ENCODE results near the gene NOC4L.

NOC4L gene

DNA sequence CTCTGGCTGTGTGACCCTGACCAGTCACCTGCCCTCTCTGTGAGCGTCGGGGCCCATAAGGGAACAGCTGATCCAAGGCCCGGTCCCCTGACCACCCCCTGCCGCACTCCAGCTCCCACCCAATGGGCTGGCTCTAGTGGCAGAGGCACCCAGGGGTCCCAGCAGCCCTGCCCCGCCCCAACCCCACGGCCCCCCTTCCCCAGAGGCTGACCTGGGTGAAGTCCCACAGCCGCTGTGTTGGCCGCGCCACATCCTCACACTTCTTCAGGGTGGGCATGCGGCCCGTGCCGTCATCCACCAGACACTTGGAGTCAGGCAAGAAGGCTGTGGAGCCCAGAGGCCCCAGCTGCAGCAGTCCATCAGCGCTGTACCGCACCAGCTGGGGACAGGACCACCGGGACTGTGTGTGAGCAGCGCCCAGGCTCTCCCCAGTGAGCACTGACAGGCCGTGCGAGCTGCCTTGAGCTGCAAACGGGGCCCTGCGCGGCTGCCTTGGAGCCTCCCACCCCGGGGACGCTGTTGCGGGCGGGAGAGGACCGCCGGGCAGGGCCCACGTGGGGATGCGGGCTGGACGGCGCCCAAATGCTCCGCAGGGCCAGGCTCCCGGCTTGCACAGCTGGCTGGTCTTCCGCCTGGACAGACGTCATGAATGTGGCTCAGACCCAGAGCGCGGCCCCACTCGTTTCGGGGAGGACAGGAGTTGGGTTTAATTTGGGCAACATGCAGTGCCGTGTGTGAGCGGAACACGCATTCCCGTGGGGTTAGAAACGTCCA lies 53.5 kb downstream of the NOC4L start:
- no peak for DNase-seq (ENCODE audit: low spot score)

- no peak for DNase-seq (ENCODE audit: low spot score)
Measured at GRCh38 chr12:132199101-132199500, 54.8 kb downstream of the NOC4L start.

DNA sequence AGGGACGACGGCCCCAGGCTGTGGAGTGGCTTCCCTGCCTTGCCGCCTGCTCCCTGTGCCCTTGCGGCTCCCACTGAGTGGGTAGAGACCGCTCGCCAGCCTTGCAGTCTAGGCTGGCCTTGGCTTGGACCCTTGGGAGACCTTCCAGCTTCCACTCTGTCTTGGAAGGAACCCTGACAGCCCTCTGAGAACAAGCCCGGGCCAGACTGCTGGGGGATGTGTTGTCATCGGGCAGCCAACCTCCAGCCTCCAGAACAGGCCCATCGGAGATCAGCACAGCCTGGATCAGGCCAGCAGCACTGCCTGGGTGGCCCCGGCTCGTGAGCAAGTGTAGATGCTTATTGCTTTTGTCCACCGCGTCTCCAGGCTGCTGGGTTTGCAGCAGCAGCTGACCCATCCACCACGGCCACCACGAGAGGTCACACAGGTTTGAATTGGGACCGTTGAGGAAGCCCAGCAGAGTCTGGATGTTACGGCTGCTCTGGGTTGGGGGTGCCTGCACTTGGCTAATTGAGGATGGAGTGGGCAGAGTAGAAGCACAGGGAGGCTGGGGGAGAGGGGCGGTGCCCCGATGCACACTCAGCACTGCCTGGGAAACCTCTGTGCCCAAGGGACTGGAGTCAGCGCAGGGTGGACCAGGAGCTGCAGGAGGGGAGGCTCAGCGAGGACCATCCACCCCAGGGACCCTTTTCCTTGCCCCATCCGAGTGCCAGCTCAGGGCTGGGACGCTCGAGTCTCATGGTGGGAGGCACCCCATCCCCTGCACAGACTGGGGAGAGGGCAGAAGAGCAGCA lies 55.5 kb downstream of the NOC4L start:
- DNase-seq (ENCODE audit: low spot score): no peak

DNA sequence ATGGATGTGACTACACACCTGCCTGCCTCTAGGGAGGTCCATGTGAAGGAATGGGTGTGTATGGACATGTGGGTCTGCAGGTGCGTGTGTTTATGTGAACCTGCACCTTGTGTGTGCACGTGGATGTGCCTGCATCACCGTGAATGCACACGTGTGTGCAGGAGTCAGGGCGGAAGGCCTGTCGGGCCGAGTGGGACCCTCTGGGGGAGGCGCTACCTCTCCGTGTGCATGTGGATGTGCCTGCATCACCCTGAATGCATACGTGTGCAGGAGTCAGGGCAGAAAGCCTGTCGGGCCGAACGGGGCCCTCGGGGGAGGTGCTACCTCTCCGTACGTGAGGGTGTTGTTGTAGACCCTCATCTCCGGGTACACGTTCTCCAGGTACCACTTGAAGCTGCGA lies 56.5 kb downstream of the NOC4L start:
- no peak for DNase-seq (ENCODE audit: low spot score)

DNA sequence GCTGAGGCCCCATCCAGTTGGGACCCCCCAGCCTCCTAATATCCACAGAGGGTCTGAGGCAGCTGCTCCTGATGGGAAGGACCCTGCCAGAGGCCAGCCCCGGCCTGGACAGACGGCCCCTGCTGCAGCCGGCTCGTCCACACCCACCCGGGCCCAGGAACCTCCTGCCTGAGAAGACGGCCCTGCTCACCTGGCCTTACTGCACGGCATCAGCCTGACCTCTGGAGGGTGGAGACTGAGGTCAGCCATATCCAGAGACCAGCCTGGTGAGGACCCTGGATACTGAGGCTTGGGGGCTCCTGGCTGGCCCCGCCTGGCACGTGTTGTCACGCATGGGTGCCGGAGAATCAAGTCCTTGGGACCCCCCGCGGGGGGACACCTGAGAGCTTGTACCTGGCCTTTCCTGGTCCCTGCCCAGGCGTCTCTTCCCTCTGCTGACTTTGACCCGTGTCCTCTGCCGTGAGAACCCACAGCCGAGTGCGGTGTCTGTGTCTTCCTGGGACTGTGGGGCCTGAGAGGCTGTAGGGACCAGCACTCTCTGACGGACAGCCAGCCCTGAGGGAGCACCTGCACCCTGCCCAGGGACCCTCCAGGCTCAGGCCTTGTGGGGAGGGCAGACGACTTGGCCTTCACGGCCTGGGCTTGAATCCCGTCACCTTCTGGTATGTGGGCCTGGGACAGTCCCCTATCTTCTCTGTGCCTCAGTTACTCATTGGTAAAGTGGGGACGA lies 57.3 kb downstream of the NOC4L start:
- DNase-seq (ENCODE audit: low spot score): no peak

All from AG20443 (cell line).